ENCODE results near the gene SEPTIN1.
A peak's percentile ranks its signal among the peaks of the same experiment; 100 is the strongest.

SEPTIN1 gene

DNA sequence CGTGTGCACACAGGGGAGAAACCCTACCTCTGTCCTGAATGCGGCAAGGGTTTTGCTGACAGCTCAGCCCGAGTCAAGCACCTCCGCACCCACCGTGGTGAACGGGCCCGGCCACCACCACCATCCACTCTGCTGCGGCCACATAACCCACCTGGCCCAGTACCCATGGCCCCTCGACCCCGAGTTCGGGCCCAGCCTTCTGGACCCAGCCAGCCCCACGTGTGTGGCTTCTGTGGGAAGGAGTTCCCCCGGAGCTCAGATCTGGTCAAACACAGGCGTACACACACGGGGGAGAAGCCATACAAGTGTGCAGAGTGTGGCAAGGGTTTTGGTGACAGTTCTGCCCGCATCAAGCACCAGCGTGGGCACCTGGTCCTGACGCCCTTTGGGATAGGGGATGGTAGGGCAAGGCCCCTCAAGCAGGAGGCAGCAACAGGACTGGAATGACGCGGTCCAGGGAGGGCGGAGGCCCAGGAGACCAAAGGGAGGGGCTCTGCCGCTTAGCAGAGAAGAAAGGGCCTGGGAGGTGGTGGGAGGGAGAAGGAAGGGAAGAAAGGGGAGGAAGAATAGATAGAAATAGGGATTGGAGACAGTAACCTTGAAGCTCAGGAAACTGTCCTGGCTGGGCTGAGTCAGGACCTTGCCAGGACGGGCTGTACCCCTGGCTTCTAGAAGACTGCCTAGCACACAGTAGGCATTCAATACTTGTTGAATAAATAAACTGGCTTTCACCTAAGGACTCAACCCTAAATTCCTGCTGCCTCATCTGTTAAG is 16.5 kb upstream of the SEPTIN1 start (continued):
- TF ChIP-seq ZNF629 (tag by site-specific recombination; IDR thresholded peaks at IDR 0.05) (no peak), ZBTB6 (tag by site-specific recombination; IDR thresholded peaks at IDR 0.05) (no peak)

DNA sequence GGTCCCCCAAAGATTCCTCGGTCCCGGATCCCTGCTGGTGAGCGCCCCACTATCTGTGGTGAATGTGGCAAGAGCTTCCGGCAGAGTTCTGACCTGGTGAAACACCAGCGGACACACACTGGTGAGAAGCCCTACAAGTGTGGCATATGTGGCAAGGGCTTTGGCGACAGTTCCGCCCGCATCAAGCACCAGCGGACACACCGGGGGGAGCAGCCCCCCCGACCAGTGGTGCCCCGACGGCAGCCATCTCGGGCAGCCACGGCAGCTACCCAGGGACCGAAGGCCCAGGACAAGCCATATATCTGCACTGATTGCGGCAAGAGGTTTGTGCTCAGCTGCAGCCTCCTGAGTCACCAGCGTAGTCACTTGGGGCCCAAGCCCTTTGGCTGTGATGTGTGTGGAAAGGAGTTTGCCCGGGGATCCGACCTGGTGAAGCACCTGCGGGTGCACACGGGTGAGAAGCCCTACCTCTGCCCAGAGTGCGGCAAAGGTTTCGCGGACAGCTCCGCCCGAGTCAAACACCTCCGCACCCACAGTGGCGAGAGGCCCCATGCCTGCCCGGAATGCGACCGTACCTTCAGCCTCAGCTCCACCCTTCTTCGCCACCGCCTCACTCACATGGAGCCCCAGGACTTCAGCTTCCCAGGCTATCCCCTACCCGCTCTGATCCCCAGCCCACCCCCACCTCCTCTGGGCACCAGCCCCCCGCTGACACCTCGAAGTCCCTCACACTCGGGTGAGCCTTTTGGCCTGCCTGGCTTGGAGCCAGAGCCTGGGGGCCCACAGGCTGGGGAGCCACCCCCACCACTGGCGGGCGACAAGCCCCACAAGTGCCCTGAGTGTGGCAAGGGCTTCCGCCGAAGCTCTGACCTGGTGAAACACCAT is 15.7 kb upstream of the SEPTIN1 start:
- CTCF ChIA-PET: interaction anchor here (0.6 to 1.2 kb wide), 6 partner anchors 9 to 218 kb away, joined by 3 to 5 read pairs (median 4); partner anchors contain the start of gene ZNF771

GRCh38 chr16:30397056-30397455 is 14.7 kb upstream of the SEPTIN1 start:
- Histone ChIP-seq H3K9me3 (ENCODE audit: control insufficient read depth, insufficient read depth, low read depth, low read length) (no peaks in the 10 kb centered on the region), H3K27ac (ENCODE audit: extremely low read depth, low read depth, low read length) (no peak overlapping the region), H3K36me3 (ENCODE audit: control insufficient read depth in 2 of 2, insufficient read depth in 1 of 2, low read length in 2 of 2) (peaks cover 0 to 27% of the 10 kb centered on the region in 2 experiments; a peak in 2 of 3 replicates), H3K4me3 (ENCODE audit: low read depth, low read length) (no peak overlapping the region), H3K4me1 (ENCODE audit: control insufficient read depth, insufficient read depth, low read length) (peaks cover 16% of the 10 kb centered on the region)
- TF ChIP-seq OSR2 (tag by site-specific recombination; IDR thresholded peaks at IDR 0.05): no peak
- TF ChIP-seq SCRT2 (tag by site-specific recombination; IDR thresholded peaks at IDR 0.05): no peak
- no peak for TF ChIP-seq ZNF571 (tag by site-specific recombination; IDR thresholded peaks at IDR 0.05)
- no peak for TF ChIP-seq ZNF274 (IDR thresholded peaks at IDR 0.05; ENCODE audit: low read length)
- TF ChIP-seq ZNF274 (tag by site-specific recombination; IDR thresholded peaks at IDR 0.05; ENCODE audit: borderline replicate concordance): no peak
- TF ChIP-seq ZNF596 (tag by site-specific recombination; IDR thresholded peaks at IDR 0.05): no peak
- no peak for TF ChIP-seq PRDM6 (tag by site-specific recombination; IDR thresholded peaks at IDR 0.05)
- TF ChIP-seq, protein P1, sequence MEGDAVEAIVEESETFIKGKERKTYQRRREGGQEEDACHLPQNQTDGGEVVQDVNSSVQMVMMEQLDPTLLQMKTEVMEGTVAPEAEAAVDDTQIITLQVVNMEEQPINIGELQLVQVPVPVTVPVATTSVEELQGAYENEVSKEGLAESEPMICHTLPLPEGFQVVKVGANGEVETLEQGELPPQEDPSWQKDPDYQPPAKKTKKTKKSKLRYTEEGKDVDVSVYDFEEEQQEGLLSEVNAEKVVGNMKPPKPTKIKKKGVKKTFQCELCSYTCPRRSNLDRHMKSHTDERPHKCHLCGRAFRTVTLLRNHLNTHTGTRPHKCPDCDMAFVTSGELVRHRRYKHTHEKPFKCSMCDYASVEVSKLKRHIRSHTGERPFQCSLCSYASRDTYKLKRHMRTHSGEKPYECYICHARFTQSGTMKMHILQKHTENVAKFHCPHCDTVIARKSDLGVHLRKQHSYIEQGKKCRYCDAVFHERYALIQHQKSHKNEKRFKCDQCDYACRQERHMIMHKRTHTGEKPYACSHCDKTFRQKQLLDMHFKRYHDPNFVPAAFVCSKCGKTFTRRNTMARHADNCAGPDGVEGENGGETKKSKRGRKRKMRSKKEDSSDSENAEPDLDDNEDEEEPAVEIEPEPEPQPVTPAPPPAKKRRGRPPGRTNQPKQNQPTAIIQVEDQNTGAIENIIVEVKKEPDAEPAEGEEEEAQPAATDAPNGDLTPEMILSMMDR (tag by site-specific recombination; IDR thresholded peaks at IDR 0.05): no peak
- TF ChIP-seq ZEB2 (tag by site-specific recombination; IDR thresholded peaks at IDR 0.05): no peak
- POLR2A ChIA-PET: interaction anchor here (0.6 to 3.2 kb wide), 6 partner anchors 11 to 315 kb away, joined by 3 to 44 read pairs (median 12); partner anchors contain the start of genes SEPTIN1, TBC1D10B and ZNF771
- CTCF ChIA-PET: interaction anchor here (0.6 to 3.0 kb wide), 4 partner anchors 12 to 218 kb away, joined by 3 to 7 read pairs (median 4); partner anchors contain the start of gene DCTPP1

More for the DNA sequence above, 15.7 kb upstream of the SEPTIN1 start:
- no peaks in the 10 kb centered on the region for H3K9me3 ChIP-seq (ENCODE audit: control insufficient read depth, insufficient read depth, low read depth, low read length)
- H3K4me3 ChIP-seq (ENCODE audit: low read depth, low read length): no peak overlapping the region
- POLR2A ChIA-PET: interaction anchor here (0.6 to 3.6 kb wide), 6 partner anchors 10 to 741 kb away, joined by 3 to 20 read pairs (median 6); partner anchors contain the start of genes CD2BP2, TBC1D10B and ZNF771
- H3K27ac ChIP-seq (ENCODE audit: extremely low read depth, low read depth, low read length): no peak overlapping the region
- peaks cover 0 to 27% of the 10 kb centered on the region in 2 experiments; a peak in 2 of 3 replicates for H3K36me3 ChIP-seq (ENCODE audit: control insufficient read depth in 2 of 2, insufficient read depth in 1 of 2, low read length in 2 of 2)
- peaks cover 16% of the 10 kb centered on the region for H3K4me1 ChIP-seq (ENCODE audit: control insufficient read depth, insufficient read depth, low read length)
- TF ChIP-seq ZNF341 (tag by site-specific recombination; IDR thresholded peaks at IDR 0.05; ENCODE audit: low read depth) (no peak), SETDB1 (IDR thresholded peaks at IDR 0.05; ENCODE audit: insufficient read length, low read length) (no peak), GLIS1 (tag by site-specific recombination; IDR thresholded peaks at IDR 0.05) (no peak)
- TF ChIP-seq, protein P2, sequence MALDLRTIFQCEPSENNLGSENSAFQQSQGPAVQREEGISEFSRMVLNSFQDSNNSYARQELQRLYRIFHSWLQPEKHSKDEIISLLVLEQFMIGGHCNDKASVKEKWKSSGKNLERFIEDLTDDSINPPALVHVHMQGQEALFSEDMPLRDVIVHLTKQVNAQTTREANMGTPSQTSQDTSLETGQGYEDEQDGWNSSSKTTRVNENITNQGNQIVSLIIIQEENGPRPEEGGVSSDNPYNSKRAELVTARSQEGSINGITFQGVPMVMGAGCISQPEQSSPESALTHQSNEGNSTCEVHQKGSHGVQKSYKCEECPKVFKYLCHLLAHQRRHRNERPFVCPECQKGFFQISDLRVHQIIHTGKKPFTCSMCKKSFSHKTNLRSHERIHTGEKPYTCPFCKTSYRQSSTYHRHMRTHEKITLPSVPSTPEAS (tag by site-specific recombination; IDR thresholded peaks at IDR 0.05): no peak
- TF ChIP-seq, protein P3, sequence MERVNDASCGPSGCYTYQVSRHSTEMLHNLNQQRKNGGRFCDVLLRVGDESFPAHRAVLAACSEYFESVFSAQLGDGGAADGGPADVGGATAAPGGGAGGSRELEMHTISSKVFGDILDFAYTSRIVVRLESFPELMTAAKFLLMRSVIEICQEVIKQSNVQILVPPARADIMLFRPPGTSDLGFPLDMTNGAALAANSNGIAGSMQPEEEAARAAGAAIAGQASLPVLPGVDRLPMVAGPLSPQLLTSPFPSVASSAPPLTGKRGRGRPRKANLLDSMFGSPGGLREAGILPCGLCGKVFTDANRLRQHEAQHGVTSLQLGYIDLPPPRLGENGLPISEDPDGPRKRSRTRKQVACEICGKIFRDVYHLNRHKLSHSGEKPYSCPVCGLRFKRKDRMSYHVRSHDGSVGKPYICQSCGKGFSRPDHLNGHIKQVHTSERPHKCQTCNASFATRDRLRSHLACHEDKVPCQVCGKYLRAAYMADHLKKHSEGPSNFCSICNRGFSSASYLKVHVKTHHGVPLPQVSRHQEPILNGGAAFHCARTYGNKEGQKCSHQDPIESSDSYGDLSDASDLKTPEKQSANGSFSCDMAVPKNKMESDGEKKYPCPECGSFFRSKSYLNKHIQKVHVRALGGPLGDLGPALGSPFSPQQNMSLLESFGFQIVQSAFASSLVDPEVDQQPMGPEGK (tag by site-specific recombination; IDR thresholded peaks at IDR 0.05): peak; percentile 38; the same call in 1 of the 2 replicates
- TF ChIP-seq, protein P4, sequence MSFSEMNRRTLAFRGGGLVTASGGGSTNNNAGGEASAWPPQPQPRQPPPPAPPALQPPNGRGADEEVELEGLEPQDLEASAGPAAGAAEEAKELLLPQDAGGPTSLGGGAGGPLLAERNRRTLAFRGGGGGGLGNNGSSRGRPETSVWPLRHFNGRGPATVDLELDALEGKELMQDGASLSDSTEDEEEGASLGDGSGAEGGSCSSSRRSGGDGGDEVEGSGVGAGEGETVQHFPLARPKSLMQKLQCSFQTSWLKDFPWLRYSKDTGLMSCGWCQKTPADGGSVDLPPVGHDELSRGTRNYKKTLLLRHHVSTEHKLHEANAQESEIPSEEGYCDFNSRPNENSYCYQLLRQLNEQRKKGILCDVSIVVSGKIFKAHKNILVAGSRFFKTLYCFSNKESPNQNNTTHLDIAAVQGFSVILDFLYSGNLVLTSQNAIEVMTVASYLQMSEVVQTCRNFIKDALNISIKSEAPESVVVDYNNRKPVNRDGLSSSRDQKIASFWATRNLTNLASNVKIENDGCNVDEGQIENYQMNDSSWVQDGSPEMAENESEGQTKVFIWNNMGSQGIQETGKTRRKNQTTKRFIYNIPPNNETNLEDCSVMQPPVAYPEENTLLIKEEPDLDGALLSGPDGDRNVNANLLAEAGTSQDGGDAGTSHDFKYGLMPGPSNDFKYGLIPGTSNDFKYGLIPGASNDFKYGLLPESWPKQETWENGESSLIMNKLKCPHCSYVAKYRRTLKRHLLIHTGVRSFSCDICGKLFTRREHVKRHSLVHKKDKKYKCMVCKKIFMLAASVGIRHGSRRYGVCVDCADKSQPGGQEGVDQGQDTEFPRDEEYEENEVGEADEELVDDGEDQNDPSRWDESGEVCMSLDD (tag by site-specific recombination; IDR thresholded peaks at IDR 0.05): no peak

All from HEK293 (cell line).